HG02610 (cell line): ENCODE data around the gene CELF6.

Experiments
- ATAC-seq: cut with Tn5 transposase; IDR thresholded peaks from one replicate; pipeline ENCODE4 v1.9.1; 2021; ENCODE audit warnings: mild to moderate bottlenecking, moderate library complexity; ENCODE audit not compliant: unreplicated experiment

CELF6 gene

GRCh38 chr15:72319985-72320671 lies at the start of gene CELF6:
CELF6 (minus strand) TSS chr15:72320157; CDS start chr15:72319874, 283 bp downstream.
- ATAC-seq = peak; percentile 65

- no peak for ATAC-seq
These were observed 48.9 kb upstream of the CELF6 start for GRCh38 chr15:72368899-72369298.

- ATAC-seq = no peak
These were observed 48.4 kb upstream of the CELF6 start for GRCh38 chr15:72368325-72368724.

- ATAC-seq = peak; percentile 90
These were observed 45.9 kb upstream of the CELF6 start for GRCh38 chr15:72365844-72366243.

GRCh38 chr15:72361176-72361575 lies 41.2 kb upstream of the CELF6 start:
- no peak for ATAC-seq

- peak; percentile 59 for ATAC-seq
These were observed 38.8 kb upstream of the CELF6 start for GRCh38 chr15:72358650-72359171.

- ATAC-seq = no peak
These were observed 38.2 kb upstream of the CELF6 start for GRCh38 chr15:72358121-72358520.

GRCh38 chr15:72354496-72354895 lies 34.5 kb upstream of the CELF6 start:
- ATAC-seq = no peak

GRCh38 chr15:72353266-72353665 lies 33.3 kb upstream of the CELF6 start:
- no peak for ATAC-seq

- ATAC-seq = no peak
These were observed 25.8 kb upstream of the CELF6 start for GRCh38 chr15:72345806-72346205.

- ATAC-seq = no peak
These were observed 25.3 kb upstream of the CELF6 start for GRCh38 chr15:72345280-72345679.

- ATAC-seq = no peak
These were observed 24.6 kb upstream of the CELF6 start for GRCh38 chr15:72344602-72345001.

- ATAC-seq = no peak
These were observed 22.4 kb upstream of the CELF6 start for GRCh38 chr15:72342385-72342784.

GRCh38 chr15:72341361-72341760 lies 21.4 kb upstream of the CELF6 start:
- no peak for ATAC-seq

- ATAC-seq = no peak
These were observed 20.4 kb upstream of the CELF6 start for GRCh38 chr15:72340366-72340765.

- no peak for ATAC-seq
These were observed 19.8 kb upstream of the CELF6 start for GRCh38 chr15:72339777-72340177.

- ATAC-seq = no peak
These were observed 18.8 kb upstream of the CELF6 start for GRCh38 chr15:72338617-72339321.

- no peak for ATAC-seq
These were observed 18.2 kb upstream of the CELF6 start for GRCh38 chr15:72338148-72338547.

- ATAC-seq = no peak
These were observed 14.9 kb upstream of the CELF6 start for GRCh38 chr15:72334842-72335241.

GRCh38 chr15:72331021-72331420 lies 11.1 kb upstream of the CELF6 start:
- ATAC-seq = no peak

GRCh38 chr15:72323752-72324151 lies 3.8 kb upstream of the CELF6 start:
- ATAC-seq = no peak

GRCh38 chr15:72319360-72319984 lies 485 bp downstream of the CELF6 start:
- ATAC-seq = peak; percentile 21
